Upper lobe of right lung (tissue), 1 donor: Measurements from ENCODE around the gene EMC1. TPM values are rescaled to one million over a fixed set of nuclear protein-coding genes. Genes with fewer than 3 reads are reported as not detected.
"Not testable (repeated sequence)": the region's sequence is repeated elsewhere in the genome, so short reads cannot be mapped to it uniquely, and the experiment has no call there.

ENCODE experiments used
- ATAC-seq: fragments of 200-7000 bp; cut with Tn5 transposase; one replicate; pipeline ENCODE4 v1.9.1; 2020; ENCODE audit warnings: mild to moderate bottlenecking, moderate library complexity
- DNase-seq: peaks from one replicate; pipeline ENCODE4 v3.0.0-alpha.2; 2020
- H3K27ac ChIP-seq: fragments of 200-600 bp; one replicate; pipeline ENCODE4 v1.8.0; 2022
- H3K27me3 ChIP-seq: fragments of 200-600 bp; one replicate; pipeline ENCODE4 v1.8.0; 2022; ENCODE audit warnings: mild to moderate bottlenecking
- H3K36me3 ChIP-seq: fragments of 200-600 bp; one replicate; pipeline ENCODE4 v1.8.0; 2022
- H3K4me1 ChIP-seq: fragments of 200-600 bp; one replicate; pipeline ENCODE4 v1.8.0; 2022
- H3K4me3 ChIP-seq: fragments of 200-600 bp; one replicate; pipeline ENCODE4 v1.8.0; 2022; ENCODE audit warnings: mild to moderate bottlenecking
- H3K9me3 ChIP-seq: fragments of 200-600 bp; one replicate; pipeline ENCODE4 v1.8.0; 2022
- intact Hi-C: fragments of 100-400 bp; cut with DNase I; formaldehyde crosslinking; loops from one replicate; pipeline ENCODE4 v1.11.0; 2022
- total RNA-seq: library from RNA; stranded (reverse); fragmentation: NEBNext Ultra II Directional; extraction: Animal tissue kit (Norgen Biotek cat#: 25700); gene quantifications from one replicate; pipeline ENCODE4 v1.2.1, GENCODE V29; 2021
- TF ChIP-seq, protein P1 (sequence below): fragments of 200-600 bp; IDR thresholded peaks from one replicate; pipeline ENCODE4 v1.8.0; 2022; ENCODE audit warnings: antibody characterized with exemption
- donor health status: DM: no; HTN: yes; CAD: no; lungs with severe emphysema.

The EMC1 gene
- total RNA-seq, 1 donor from 2014 or later, result 38.7 TPM

DNA sequence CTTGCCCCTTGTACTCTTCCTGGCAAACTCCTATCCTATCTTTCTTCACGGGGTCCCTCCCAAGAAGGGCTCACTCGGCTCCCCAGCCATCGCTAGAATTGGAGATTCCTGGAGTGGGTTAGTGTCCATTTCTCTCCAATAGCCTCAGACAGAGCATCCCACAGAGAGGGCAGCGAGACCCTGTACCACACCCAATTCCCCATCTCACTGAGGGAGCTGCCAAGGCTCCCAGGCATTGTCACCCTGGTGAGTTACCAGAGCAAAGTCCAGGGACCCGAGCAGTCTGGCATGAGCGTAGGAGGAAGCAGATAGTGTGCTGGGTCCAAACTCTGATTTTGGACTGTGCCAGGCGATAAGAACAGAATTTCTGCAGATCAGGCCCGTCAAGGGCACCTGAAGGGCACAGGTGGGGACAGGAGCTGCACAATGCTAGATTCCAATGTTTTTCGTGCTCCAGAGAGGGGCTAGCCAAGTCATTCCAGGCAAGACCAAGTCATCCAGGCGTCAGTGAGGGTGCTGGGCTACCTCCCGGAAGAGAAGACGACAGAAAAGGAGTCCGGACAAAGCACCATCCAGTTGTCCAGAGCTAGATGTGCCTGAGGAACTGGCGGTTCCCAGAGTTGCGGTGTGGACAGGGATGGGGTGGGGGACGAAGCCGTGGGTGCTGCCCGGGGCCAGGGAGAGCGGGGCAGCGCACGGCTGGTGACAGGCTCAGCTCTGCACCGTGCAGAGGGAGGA, 22.0 kb upstream of the EMC1 start:
- Histone ChIP-seq H3K4me1 (no peaks in the 10 kb centered on the region), H3K36me3 (no peaks in the 10 kb centered on the region), H3K4me3 (no peak overlapping the region), H3K27me3 (no peaks in the 10 kb centered on the region), H3K9me3 (no peaks in the 10 kb centered on the region), H3K27ac (no peak overlapping the region)
- ATAC-seq (no peak), DNase-seq (no peak)
- TF ChIP-seq, protein P1, sequence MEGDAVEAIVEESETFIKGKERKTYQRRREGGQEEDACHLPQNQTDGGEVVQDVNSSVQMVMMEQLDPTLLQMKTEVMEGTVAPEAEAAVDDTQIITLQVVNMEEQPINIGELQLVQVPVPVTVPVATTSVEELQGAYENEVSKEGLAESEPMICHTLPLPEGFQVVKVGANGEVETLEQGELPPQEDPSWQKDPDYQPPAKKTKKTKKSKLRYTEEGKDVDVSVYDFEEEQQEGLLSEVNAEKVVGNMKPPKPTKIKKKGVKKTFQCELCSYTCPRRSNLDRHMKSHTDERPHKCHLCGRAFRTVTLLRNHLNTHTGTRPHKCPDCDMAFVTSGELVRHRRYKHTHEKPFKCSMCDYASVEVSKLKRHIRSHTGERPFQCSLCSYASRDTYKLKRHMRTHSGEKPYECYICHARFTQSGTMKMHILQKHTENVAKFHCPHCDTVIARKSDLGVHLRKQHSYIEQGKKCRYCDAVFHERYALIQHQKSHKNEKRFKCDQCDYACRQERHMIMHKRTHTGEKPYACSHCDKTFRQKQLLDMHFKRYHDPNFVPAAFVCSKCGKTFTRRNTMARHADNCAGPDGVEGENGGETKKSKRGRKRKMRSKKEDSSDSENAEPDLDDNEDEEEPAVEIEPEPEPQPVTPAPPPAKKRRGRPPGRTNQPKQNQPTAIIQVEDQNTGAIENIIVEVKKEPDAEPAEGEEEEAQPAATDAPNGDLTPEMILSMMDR, result no peak
- intact Hi-C loops, result no loop called here

DNA sequence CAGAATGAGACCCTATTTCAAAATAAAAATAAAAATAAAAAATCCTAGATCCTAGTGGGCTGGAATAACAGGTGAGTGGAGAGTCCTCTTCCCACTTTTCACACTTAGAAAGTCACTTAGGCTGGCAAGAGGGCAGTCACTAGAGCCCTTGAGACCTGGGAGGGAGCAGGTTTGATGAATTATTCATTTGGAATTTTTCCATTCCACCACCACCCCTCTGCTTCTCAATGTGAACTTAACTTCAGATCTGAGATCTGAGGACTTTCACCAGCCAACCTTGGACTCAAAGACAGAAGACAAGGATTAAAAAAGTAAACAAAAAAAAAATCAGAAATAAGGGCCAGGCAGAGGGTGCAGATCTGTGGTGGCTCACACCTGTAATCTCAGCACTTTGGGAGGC, 20.7 kb upstream of the EMC1 start:
- Histone ChIP-seq H3K27ac (no peak overlapping the region), H3K4me3 (no peak overlapping the region), H3K27me3 (no peaks in the 10 kb centered on the region), H3K4me1 (no peaks in the 10 kb centered on the region), H3K36me3 (no peaks in the 10 kb centered on the region), H3K9me3 (no peaks in the 10 kb centered on the region)
- DNase-seq (no peak), ATAC-seq (no peak)
- TF ChIP-seq, protein P1, result no peak
- intact Hi-C loops, result no loop called here

DNA sequence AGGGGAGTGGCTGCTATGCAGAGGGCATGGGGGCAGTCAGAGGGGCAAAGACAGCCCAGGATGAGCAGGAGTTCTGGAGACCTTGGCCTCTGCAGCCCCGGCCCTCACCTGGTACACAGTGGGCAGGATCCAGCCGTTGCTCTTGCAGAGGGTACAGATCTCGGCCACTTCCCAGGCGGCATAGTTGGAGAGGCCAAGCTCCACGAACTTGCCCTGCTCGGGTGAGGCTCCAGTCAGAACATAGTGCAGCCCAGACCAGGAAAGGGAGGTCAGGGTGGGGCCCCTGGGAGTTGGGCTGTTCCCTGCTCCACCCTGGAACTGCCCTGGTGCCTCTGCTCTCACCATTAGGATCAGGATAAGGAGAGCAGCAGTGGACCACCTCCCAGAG, 19.0 kb upstream of the EMC1 start:
- H3K27me3 ChIP-seq, H3K9me3 ChIP-seq, DNase-seq, H3K4me3 ChIP-seq, H3K36me3 ChIP-seq, H3K27ac ChIP-seq, intact Hi-C loops, H3K4me1 ChIP-seq, ATAC-seq: not testable (repeated sequence)

DNA sequence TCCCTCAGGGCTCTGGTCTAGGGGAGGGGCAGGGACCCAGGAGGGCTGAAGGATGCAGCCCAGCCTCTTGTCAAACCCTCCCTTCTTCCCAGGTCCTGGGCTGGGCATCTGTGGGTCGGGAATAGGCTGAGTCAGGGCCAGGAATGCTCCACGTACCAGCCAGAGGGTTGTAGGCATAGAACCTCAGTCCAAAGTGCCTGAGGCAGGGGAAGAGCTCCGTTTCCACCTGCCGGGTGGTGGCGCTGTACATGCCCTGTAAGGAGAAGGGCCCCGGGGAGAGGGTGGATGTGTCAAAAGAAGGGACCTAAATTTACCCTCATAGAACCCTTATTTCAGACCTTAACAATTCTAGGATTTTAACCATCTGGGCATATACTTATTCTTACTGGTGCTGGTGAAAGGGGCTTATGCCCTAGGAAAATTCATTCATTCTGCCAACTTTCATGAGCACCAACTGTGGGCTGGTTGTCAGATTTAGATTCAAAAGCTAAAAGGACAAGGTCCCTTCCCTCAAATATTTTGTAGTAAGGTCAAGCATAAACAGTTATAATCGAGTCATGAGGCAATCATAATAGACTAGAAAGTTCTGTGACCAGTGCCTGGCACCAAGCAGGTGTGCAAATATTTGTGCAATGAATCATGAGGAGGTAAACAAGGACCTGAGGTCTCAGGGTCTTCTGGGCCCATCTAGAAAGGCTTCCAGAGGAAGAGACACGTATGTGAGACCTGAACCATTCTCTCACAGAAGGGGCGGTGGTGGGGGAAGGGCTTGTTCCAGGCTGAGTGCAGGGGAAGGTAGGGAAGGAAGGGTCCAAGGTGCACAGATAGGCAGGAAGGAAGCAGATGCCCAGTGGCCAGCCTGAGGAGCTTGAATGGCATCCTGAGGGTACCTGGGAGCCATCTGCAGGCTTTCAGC, 18.4 kb upstream of the EMC1 start:
- H3K27me3 ChIP-seq, ATAC-seq, H3K9me3 ChIP-seq, H3K4me3 ChIP-seq, H3K36me3 ChIP-seq, H3K4me1 ChIP-seq, DNase-seq, intact Hi-C loops, H3K27ac ChIP-seq: not testable (repeated sequence)

DNA sequence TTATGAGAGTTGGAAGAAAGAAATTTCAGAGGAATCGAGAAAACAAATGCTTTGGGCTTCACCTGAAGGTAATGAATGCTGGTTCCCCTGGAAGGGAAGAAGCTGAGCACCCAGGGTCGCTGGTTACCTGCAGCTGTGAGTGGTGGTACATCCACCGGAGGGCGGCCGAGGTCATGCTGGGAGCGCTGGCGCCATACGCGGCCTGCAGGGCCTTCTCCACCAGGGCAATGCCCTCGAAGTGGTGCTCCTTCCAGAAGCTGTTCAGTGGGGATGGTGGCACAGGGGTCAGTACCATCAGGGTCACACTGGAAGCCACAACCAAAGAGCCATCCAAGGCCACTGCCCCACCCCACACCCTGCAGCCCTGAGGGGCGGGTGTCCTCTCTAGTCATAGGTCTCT, 17.1 kb upstream of the EMC1 start:
- TF ChIP-seq, protein P1, result no peak

DNA sequence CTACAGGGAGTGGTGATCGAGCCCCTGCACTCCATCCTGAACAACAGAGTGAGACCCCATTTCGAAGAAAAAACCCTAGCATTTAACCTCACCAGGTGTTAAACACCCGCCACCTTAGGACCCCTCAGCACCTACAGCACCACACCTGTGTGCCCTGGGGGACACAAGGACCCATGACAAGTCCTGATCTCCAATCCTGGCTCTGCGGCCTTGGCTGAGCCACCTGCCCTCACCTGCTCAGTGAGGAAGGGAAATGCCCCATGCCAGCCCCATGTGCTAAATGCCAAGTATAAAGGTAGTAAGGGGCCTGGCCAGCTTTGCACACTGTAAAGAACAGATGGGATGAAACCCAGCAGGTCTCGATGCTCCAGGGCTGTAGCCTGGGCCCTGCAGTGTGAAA, 11.4 kb upstream of the EMC1 start:
- no peak overlapping the region for H3K4me3 ChIP-seq
- no peaks in the 10 kb centered on the region for H3K4me1 ChIP-seq
- TF ChIP-seq, protein P1, result no peak
- no peaks in the 10 kb centered on the region for H3K9me3 ChIP-seq
- H3K27ac ChIP-seq, result no peak overlapping the region
- ATAC-seq, result no peak
- no peaks in the 10 kb centered on the region for H3K27me3 ChIP-seq
- peaks cover 32% of the 10 kb centered on the region for H3K36me3 ChIP-seq
- no peak for DNase-seq
- intact Hi-C loops, result no loop called here

More for the DNA sequence above, 17.1 kb upstream of the EMC1 start:
- no peak overlapping the region for H3K27ac ChIP-seq
- ATAC-seq (no peak), DNase-seq (no peak)
- intact Hi-C loops, result no loop called here
- no peaks in the 10 kb centered on the region for H3K4me1 ChIP-seq
- H3K4me3 ChIP-seq, result no peak overlapping the region
- no peaks in the 10 kb centered on the region for H3K36me3 ChIP-seq
- no peaks in the 10 kb centered on the region for H3K9me3 ChIP-seq
- no peaks in the 10 kb centered on the region for H3K27me3 ChIP-seq
